Nephron (organoid): ENCODE measurements around the gene SLC5A6.
A peak's percentile ranks its signal among the peaks of the same experiment; 100 is the strongest.

ENCODE experiments used
- H3K27ac Mint-ChIP-seq, 3 experiments: 2 replicates each; pipeline ENCODE4 v1.8.0; 2020; ENCODE audit warnings: mixed read lengths in 3 of 3, mild to moderate bottlenecking in 2 of 3, moderate library complexity in 1 of 3
- H3K27me3 Mint-ChIP-seq: 2 replicates; pipeline ENCODE4 v1.8.0; 2021; ENCODE audit warnings: low read depth, mild to moderate bottlenecking, moderate library complexity, mixed read lengths
- H3K36me3 Mint-ChIP-seq: 2 replicates; pipeline ENCODE4 v1.8.0; 2020; ENCODE audit warnings: low read depth, mixed read lengths
- H3K4me1 Mint-ChIP-seq: 2 replicates; pipeline ENCODE4 v1.8.0; 2020; ENCODE audit warnings: mixed read lengths
- H3K4me3 Mint-ChIP-seq, 3 experiments: 2 replicates each; pipeline ENCODE4 v1.8.0; 2020; ENCODE audit warnings: mild to moderate bottlenecking in 3 of 3, mixed read lengths in 3 of 3, moderate library complexity in 2 of 3
- H3K9me3 Mint-ChIP-seq: 2 replicates; pipeline ENCODE4 v1.8.0; 2020; ENCODE audit warnings: mixed read lengths
- TF ChIP-seq, protein P1 (sequence below), 3 experiments: fragments of 200-600 bp; sonication (generic); IDR thresholded peaks; one replicate each; pipeline ENCODE4 v1.5.0; 2021; ENCODE audit warnings: antibody characterized with exemption in 3 of 3; ENCODE audit not compliant: unreplicated experiment in 3 of 3

The SLC5A6 gene

GRCh38 chr2:27209621-27210401, 2.3 kb downstream of the SLC5A6 start:
- no peaks in the 10 kb centered on the region for H3K27me3 Mint-ChIP-seq
- peaks cover 39% of the 10 kb centered on the region for H3K36me3 Mint-ChIP-seq
- peak overlapping the region; percentile 58 to 79 (median 69) for H3K4me3 Mint-ChIP-seq
- peak overlapping the region; percentile 21 to 47 (median 35) for H3K27ac Mint-ChIP-seq
- H3K9me3 Mint-ChIP-seq, result no peaks in the 10 kb centered on the region
- peaks cover 40% of the 10 kb centered on the region for H3K4me1 Mint-ChIP-seq
- TF ChIP-seq, protein P1, sequence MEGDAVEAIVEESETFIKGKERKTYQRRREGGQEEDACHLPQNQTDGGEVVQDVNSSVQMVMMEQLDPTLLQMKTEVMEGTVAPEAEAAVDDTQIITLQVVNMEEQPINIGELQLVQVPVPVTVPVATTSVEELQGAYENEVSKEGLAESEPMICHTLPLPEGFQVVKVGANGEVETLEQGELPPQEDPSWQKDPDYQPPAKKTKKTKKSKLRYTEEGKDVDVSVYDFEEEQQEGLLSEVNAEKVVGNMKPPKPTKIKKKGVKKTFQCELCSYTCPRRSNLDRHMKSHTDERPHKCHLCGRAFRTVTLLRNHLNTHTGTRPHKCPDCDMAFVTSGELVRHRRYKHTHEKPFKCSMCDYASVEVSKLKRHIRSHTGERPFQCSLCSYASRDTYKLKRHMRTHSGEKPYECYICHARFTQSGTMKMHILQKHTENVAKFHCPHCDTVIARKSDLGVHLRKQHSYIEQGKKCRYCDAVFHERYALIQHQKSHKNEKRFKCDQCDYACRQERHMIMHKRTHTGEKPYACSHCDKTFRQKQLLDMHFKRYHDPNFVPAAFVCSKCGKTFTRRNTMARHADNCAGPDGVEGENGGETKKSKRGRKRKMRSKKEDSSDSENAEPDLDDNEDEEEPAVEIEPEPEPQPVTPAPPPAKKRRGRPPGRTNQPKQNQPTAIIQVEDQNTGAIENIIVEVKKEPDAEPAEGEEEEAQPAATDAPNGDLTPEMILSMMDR (IDR thresholded peaks at IDR 0.05; ENCODE audit: unreplicated experiment in 3 of 3), result no peak

- Mint-ChIP-seq H3K4me3 (peak overlapping the region; percentile 12 to 55 (median 38)), H3K9me3 (no peaks in the 10 kb centered on the region), H3K36me3 (peaks cover 43% of the 10 kb centered on the region), H3K27me3 (no peaks in the 10 kb centered on the region), H3K27ac (peak overlapping the region; percentile 29 to 47 (median 33)), H3K4me1 (peaks cover 38% of the 10 kb centered on the region)
- TF ChIP-seq, protein P1 (IDR thresholded peaks at IDR 0.05; ENCODE audit: unreplicated experiment in 3 of 3), result no peak
These were observed 3.5 kb downstream of the SLC5A6 start for GRCh38 chr2:27208486-27209050.

DNA sequence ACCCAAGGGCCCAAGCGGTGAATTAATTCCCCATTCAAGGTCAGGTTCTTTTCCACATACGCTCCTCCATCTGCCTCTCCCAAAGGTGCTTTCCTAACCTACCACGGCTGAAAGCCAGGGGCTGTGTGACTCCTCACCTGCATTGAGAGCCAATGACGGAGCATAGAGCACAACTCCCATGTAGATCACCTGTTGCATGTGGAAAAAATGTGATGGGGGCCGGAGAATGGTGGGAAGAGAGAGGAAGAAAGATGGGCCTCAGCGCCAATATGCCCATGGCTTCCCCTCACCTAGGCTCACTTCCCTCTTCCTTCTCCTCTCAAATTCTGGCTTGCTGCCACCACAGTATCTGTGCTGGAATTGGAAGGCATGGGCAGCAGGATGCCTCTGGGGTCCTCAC, 5.7 kb downstream of the SLC5A6 start:
- peaks cover 53% of the 10 kb centered on the region for H3K36me3 Mint-ChIP-seq
- TF ChIP-seq, protein P1 (IDR thresholded peaks at IDR 0.05; ENCODE audit: unreplicated experiment in 3 of 3), result no peak
- H3K9me3 Mint-ChIP-seq, result no peaks in the 10 kb centered on the region
- H3K4me3 Mint-ChIP-seq, result no peak overlapping the region
- peaks cover 23% of the 10 kb centered on the region for H3K4me1 Mint-ChIP-seq
- no peak overlapping the region for H3K27ac Mint-ChIP-seq
- no peaks in the 10 kb centered on the region for H3K27me3 Mint-ChIP-seq

DNA sequence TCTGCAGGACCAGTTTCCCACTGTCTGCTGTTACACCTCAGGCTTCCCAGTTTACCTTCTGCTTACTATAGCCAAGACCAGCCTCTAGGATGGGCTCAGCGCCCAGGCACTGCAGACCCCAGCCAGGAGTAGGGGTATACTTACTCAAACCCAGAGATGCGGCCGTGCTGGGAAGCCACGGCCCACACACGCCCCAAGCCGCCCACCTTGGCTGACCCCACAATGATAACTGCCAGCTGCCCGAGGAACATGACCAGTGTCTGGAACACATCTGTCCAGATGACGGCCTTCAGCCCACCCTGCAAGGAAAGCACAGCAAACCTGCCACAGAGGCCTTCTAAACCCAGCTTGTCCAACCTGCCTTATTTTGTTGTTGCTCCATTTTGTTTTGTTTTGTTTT, 6.9 kb downstream of the SLC5A6 start:
- H3K9me3 Mint-ChIP-seq, result no peaks in the 10 kb centered on the region
- H3K27ac Mint-ChIP-seq, result no peak overlapping the region
- H3K4me3 Mint-ChIP-seq, result no peak overlapping the region
- H3K36me3 Mint-ChIP-seq, result peaks cover 53% of the 10 kb centered on the region
- TF ChIP-seq, protein P1 (IDR thresholded peaks at IDR 0.05; ENCODE audit: unreplicated experiment in 3 of 3), result no peak
- H3K4me1 Mint-ChIP-seq, result peaks cover 20% of the 10 kb centered on the region
- no peaks in the 10 kb centered on the region for H3K27me3 Mint-ChIP-seq

GRCh38 chr2:27204566-27204965, 7.5 kb downstream of the SLC5A6 start:
- TF ChIP-seq, protein P1 (IDR thresholded peaks at IDR 0.05; ENCODE audit: unreplicated experiment in 3 of 3), result no peak
- peaks cover 57% of the 10 kb centered on the region for H3K36me3 Mint-ChIP-seq
- no peaks in the 10 kb centered on the region for H3K9me3 Mint-ChIP-seq
- H3K4me3 Mint-ChIP-seq, result no peak overlapping the region
- no peak overlapping the region for H3K27ac Mint-ChIP-seq
- peaks cover 14% of the 10 kb centered on the region for H3K4me1 Mint-ChIP-seq
- no peaks in the 10 kb centered on the region for H3K27me3 Mint-ChIP-seq
